Measurements from ENCODE around the gene CCNI. TPM values are rescaled to one million over a fixed set of nuclear protein-coding genes. Genes with fewer than 3 reads are reported as not detected.
"Not testable (repeated sequence)": the region's sequence is repeated elsewhere in the genome, so short reads cannot be mapped to it uniquely, and the experiment has no call there.

CCNI gene
- polyA plus RNA-seq, 1 donor = 449 TPM

GRCh38 chr4:77040854-77041725 is 34.7 kb downstream of the CCNI start:
- DNase-seq = no peak

- no peak for DNase-seq
These were observed 35.5 kb downstream of the CCNI start for GRCh38 chr4:77040270-77040669.

DNA sequence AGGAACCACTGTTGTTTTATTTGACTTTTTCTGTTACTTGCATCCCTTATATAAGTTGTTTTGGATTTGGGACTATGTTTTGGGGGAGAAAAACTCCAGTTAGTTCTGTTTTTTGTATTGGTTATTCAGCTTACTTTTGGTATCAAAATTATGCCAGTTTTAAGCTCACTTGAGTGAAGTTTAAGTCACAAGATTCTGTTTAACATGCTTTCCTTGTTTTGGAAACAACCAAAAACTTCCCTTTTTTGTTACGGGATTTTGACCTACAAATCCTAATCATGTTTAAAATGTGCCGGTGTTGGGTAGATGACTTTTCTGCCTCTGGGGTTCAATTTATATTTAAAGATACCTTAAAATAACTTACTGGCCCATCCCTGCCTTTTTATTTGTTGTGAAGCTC is 36.0 kb downstream of the CCNI start:
- DNase-seq = no peak

GRCh38 chr4:77037736-77038135 is 38.1 kb downstream of the CCNI start:
- no peak for DNase-seq

- not testable (repeated sequence) for DNase-seq
These were observed 38.6 kb downstream of the CCNI start for GRCh38 chr4:77037168-77037567.

- no peak for DNase-seq
These were observed 39.6 kb downstream of the CCNI start for GRCh38 chr4:77036206-77036605.

DNA sequence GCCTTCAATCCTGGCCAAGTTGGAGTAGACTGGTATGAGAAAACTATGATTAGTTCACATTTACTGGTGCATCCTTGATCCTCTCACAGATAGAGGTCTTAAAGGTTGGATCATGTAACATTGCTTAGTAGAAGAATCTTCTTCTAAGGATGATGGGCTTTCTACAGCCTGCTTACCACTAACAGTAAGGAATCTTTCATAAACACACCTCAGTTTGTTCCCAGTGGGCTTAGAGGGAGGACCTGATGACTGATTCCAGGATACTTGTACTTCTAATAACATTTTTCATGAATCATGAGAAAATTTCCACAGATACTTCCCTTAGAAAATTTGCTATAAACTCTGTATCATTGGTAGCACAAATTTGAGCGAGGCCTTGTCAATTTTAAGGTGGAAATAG is 40.6 kb downstream of the CCNI start:
- DNase-seq = no peak

DNA sequence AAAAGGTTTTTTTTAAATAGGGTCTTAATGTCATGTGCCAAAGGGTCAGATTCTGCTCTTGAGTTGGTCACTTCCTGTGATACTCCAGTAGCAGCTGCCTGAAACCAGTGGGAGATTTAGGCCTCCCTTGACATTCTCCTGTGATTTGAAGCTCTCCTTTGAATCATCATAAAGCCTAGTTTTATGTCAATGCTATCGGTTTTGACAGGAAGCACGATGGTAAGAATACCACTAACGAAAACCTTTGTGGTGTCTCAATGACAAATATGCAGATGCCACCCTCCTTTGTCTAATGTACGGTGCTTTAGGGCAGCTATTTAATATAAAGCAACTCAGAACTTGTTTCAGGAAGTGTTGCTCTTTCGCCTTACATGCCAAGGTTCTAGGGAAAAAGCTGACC is 44.2 kb downstream of the CCNI start:
- no peak for DNase-seq

- not testable (repeated sequence) for DNase-seq
These were observed 46.0 kb downstream of the CCNI start for GRCh38 chr4:77029757-77030156.

DNA sequence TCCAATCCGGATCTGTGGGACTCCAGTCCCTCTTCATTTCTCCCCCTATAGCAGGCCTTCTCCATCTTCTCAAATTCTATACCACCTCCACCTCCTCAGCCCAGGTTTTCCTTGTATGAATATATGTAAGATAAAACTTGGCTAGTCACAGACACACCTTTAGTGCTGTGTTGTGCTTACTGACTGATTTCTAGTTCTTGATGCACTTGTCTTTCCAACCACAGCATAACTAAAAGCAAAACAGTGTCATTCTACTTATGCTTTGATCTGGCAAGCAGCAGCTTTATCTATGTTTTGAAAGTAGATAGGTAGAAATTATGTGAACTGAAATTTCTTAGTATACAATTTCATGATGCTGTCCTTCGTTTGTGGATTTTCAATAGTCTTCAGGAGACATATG is 47.5 kb downstream of the CCNI start:
- no peak for DNase-seq

DNA sequence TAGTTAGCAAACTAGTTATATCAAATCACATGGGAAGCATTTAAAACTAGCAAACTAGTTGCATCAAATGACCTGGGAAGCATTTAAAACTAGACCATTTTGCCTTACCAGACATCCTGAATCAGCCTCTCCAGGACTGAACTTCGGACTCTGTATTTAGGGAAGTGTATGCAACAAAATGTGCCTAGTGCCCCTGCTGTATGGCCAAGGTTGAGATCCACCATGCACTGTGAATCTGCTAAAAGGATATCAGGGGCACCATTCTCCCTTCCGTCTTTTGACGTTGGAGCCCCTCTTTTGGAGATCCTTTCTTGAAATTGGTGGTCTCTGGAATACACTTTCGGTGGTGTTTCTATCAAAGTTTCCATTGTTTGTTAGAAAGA is 49.5 kb downstream of the CCNI start:
- no peak for DNase-seq

DNA sequence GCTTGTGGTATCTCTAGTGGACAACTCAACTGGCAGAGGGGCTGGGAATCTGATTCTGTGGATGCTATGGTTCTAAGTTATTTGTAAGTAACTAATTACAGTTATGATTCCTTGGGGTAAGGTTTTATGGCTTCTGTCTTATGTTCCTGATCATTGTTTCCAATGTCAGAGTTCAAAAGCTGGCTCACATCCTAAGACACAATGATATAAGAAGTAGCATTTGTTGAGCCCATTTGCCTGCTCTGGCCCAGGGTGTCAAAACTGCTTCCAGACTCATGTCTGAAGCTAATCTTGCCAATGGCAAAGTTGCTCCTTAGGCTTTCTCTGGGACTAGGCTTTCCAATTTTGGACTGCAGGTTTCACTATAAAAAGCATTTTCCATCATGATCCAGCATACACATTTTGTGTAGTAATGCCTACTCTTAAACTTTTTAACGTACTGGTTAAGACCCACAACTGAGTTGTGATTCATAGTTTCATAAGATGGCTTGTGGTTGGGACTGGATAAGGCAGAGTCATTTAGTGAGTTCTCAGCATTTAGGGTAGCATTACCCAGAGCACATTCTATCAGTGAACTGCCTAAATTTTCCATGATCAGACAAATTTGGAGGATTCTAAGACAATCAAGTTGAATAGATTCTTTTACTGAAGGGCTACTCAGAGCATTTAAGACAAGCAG is 50.0 kb downstream of the CCNI start:
- no peak for DNase-seq

- no peak for DNase-seq
These were observed 51.9 kb downstream of the CCNI start for GRCh38 chr4:77023920-77024319.

GRCh38 chr4:77022560-77023179 is 53.1 kb downstream of the CCNI start:
- DNase-seq = no peak

- DNase-seq = no peak
These were observed 54.1 kb downstream of the CCNI start for GRCh38 chr4:77021614-77022089.

DNA sequence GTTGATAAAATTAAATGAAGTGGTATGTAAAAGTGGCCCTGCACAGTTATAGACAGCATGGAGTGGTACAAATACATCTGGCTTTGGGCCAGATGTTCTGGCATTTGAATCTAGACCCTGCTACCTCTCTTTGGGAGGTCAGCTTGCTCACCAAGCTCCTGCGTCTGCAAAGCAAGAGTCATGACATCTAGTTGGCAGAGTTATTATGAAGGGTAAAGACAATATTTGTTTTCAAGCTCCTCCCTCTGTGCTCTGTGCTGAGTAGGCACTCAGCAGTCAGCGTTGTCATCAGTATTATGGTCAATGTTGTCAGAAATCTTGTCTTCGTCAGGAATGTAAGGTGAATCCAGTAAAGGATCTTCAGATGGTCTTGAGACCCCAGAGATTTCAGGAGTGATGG is 55.8 kb downstream of the CCNI start:
- DNase-seq = no peak

GRCh38 chr4:77015390-77015789 is 60.4 kb downstream of the CCNI start:
- no peak for DNase-seq

- DNase-seq = no peak
These were observed 61.5 kb downstream of the CCNI start for GRCh38 chr4:77014256-77014655.

DNA sequence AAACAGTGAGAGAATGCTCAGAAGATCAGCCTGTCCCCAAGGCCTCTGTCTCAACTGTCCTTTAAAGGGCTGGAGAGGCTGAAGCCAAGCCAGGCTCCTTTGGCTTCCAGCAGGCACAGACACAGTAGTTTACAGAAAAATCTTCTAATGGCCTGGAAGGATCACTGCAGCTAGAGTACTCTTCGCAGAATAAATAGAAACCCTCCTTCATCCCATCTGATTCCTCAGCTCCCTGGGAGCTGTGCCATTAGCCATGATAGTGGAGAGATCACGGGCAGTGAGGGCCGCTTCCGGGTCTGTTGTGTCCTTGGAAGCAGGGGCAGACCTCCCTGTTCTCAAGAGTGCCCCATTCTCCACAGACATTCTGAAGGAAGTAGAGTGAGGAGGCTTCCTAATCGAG is 63.1 kb downstream of the CCNI start:
- no peak for DNase-seq

GRCh38 chr4:77010841-77011354 is 64.9 kb downstream of the CCNI start:
- DNase-seq = no peak

GRCh38 chr4:77009511-77010115 is 66.2 kb downstream of the CCNI start:
- no peak for DNase-seq

All from left kidney (tissue), 2 donors.